Middle frontal gyrus (tissue), 1 donor: ENCODE data around the gene VEGFA.

Source experiments
- DNase-seq: peaks from one replicate; pipeline ENCODE4 v3.0.0-alpha.2; 2015; ENCODE audit warnings: low spot score; ENCODE audit errors: extremely low spot score

Gene VEGFA

DNA sequence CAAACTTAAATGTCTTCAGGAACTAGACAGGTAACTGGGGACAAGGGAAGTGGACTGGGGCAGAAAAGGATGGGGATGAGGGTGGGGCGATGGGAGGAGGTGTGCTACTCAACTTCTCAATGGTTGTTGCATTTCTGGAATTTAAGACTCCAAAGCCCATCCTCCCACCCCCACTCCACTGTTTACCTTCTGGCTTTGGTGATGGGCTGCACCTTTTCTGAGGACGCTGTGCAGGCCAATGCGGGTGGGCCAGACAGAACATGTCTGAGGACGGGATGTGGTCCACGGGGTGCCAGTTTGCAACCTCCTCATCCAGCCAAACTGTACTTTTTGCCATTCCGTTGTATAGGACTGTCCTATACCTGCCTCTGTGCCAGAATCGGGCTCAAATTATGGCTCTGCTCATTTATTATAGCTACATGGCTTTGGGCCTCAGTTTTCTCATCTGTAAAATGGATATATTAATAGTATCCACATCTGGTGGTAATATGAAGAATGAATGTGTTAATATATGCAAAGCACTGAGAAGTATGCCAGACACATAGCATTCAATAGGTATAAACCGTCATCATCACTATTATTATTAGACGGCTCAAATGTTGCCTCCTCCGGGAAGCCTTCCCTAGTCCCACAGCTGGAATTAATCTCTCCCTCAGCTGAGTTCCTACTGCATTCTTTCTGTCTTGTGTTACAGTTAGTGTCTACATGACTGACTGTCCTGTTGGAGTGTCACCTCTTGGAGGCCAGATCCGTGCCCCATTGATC lies 31.0 kb upstream of the VEGFA start:
- no peak for DNase-seq

DNA sequence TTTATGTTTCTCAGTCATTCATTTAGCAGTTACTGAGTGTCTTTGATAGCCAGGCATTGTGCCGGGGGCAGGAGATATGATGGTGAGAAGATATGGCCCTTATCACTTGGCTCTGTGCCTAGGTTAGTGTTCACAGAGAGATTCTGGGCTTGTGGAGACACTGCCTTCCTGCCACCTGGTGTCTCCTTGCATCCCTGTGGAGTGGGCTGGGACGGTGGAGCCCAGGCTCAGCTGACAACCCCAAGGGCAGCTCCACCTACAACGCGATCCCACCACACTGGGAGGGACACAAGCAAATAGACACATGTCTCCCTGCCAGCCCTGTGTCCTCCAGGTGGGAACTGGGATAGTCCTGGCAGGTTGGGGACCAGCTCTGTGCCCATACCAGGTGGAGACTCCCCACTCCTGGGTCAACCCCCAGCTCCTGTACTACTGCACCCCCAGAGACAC lies 30.3 kb upstream of the VEGFA start:
- DNase-seq = no peak

DNA sequence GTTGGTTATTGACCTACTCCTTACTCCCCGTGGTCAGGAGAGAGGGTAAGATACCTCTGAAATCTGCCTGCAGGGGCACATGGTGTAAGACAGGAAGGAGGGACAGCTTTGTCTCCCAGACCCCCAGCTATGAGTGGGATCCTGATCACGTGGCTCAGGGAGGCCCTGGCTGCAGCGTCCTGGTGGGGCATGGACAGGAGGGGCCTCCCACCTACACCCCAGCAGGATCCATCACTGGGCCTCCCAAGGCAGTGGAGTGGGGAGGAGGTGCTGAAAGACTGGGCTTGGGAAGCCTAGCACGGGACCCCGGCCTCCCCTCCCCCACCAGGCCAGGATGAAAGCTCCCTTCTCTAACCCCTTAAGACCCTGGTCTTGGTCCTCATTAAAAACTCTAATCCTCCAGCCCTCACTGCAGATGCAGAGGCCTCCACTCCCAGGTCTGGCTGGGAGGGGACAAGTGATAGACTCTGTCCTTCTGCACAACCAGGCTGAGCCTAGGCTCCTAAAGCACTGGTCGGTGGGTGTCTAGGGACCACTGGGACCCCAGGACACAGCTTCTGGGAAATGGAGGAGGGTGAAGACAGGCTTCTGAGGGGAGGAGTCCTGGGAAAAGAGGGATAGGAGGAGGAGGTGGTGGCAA lies 29.6 kb upstream of the VEGFA start:
- no peak for DNase-seq

DNA sequence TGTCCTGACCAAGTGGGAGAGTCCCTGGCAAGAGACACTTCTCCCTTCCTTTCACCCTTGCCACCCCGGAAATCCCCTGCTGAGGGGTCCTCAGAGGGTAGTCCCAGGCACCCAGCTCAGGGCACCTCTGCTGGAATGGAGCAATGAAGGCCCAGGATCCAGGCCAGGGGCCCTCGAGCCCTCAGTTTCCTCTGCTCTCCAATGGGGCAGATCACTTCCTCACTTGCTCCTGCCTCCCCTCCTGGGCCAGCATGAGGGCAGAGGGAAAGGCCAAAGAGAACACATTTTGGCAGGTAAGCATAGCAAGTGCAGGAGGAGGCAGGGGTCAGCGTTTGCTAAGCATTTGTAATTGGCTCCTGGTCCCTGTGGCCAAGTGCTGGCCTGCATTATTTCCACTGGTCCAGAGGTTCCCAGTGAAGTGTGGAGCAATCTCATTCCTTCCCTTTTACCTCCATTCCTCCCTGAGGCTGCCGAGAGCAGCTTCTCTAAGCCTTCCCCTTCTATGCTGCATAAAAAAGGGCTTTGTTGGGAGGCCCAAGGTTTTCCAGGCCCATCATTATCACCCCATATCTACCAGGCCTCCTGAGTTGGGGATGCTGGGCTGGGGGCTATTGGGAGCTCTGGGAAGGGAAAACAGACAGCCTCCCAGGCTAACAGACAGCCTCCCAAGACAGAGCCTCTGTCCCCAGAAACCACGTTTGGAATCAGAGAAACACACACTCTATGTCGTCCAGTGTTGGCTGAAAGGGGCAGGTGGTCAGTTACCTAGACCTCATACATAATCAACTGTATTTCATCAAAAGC lies 28.8 kb upstream of the VEGFA start:
- no peak for DNase-seq

DNA sequence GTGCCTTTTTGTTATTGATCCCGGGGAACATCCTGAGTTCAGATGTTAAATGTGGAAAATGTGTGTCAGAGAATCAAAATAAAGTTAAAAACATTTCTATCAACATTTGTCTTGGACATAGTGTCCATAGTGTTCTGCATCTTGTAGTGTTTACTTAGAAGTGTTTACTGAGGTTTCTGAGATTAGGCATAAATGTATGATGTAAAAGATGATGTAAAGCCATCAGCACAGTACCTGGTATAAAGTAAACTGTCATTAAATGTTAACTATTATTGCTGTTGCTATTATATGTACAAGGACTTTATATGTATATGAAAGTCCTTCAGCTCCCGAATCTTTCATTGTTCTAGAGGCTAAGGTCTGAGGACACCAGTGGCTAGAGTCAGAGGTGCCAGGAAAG lies 28.2 kb upstream of the VEGFA start:
- no peak for DNase-seq

DNA sequence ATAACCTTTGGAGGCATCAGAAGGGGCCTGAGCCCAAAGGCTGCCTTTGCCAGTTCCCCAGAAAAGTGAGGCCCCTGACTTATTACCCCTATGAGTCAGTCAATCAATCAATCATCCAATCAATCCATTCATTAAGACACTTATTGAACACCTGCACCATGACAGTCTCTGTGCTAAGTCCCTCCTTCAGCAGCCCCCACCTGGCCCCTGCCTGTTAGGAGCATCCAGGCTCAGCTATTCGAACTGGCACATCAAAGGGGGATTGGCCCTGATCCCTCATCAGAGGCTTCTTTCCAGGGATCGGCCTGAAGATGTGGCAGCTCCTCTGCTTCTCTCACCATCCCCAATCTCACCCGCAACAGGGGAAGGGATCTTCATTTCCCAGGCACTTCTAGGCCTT lies 27.7 kb upstream of the VEGFA start:
- DNase-seq = no peak

DNA sequence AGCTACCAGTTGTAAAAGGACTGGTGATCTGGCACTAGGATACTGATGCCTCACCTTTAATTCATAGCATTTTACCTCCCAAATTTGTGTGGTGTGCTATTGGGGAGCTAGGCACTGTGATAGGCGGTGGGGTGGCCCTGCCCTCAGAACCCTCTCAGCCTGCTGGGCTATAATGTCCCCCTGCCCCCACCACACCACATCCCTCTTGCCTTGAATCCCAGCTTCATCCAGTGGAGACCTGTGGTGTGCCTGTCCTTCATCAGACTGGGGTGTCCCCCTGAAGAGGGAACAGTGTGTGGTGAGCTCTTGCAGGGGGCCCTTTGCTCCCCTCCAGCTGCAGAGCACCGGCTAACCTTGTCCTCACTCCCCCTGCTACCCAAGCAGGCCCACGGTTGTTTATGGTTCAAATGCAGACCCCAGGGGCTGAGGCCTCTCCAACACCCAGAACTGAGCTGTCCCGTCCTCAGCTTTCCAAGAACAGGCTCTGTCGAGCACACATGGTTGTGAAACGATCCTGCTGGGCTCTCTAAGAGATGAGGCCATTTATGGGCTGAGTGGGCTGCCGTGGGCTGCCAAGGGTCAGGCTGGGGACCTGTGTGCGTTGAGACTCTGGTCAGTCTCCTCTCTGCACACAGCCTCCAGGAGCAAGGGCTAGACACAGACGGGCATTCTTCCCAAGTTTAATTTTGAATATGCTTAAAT lies 26.9 kb upstream of the VEGFA start:
- DNase-seq = no peak

DNA sequence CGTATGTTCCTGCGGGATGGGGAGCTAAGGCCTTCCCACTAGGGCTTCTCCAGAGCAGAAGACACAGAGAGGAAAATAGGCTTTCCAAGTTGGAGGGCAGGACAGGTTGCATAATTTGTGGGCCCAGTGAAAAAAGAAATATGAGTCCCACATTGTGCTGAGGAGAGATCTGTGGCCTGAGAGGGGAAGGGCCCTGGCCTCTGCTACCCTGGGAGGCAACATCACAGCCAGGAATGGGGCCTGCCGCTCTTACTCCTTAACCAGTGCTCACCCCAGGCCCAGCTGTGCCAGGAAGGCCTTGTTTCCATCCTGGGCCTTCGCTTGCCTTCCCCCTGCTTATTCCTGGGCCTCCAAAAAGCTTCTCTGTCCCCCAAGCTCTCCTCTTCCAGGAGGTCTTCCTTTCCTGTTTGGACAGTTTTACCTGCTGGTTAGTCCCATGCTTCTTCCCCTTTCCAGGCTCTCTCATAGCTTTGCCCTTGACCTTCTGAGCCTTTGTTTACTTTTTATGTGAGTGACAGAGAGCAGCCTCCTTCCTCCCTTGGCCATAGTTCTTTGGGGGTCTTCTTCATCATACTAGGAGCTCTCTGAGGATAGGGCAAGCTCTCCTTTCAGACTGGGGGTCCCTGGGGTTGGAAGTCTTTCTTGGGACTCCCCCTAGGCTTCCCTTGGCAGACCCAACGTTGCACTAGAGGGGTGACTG lies 26.2 kb upstream of the VEGFA start:
- DNase-seq = no peak

DNA sequence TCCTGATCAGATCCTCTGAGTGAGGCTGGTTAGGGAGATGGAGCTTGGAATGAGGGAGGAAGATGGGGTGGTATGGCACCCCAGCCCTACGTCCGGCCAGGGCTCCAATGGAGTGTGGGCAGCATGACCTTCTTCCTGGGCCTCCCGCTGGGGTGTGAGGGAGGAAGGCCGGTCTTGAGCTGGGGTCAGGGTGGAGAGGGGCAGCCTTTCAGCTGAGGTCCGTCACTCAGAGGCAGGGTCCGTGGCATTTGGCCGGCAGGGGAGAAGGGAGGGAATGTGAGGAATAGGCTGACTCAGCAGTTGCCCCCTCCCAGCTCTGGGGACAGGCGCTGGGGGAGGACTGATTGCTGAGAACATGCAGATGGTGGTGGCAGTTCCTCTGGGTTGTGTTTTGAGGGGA lies 25.5 kb upstream of the VEGFA start:
- no peak for DNase-seq

DNA sequence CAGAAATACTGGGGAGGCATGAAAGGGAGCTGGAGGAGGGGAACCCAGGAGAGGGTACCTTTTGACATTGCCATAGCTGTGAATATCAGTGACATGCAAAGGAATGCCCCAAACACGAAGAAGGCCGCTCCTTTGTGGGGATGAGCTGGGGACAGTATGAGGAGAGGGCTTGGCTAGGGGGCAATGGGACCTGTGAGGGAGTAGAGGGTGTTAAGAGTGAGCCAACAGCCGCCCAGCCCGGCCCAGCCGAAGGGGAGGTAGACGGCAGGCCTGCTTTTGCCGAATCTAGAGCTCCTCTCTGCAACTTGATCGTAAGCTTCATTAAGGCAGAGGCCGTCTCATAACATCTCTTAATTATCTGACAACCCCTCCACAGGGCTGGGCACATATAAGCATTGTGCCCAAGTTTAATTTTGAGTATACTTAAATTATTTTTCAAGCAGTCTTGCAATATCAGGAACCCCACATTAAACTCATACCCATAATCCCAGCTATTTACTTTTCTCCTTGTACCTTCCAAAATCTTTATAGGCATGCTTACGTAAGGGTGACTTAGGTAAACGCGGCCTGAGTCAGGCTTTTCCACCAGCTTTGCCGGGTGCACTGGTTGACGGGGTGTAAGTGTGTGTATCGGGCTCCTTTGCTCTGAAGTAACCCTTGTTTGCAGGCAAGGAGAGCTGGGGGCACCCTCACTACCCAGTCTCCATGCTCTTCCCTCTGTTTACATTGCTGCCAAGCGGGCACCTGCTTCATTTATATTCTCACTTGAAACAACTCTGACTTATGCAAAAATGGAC lies 24.9 kb upstream of the VEGFA start:
- no peak for DNase-seq

DNA sequence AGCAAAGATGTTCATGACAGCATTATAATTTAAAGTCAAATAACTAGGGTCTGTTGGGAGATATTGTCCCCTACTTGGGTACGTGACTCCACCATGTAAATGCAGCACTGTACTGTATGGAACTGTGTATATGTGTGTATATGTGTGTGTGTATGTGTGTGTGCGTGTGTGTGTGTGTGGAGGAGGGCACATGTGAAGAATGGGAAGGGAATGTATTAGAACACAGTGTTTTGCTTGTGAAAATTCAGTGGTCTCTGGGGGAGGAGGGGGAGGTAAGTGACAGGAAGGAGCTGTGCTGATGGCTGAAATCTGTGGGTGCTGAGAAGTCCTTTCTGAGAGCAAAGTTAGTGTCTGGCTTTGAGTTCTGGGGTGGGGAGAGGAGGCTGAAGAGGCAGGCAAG lies 23.9 kb upstream of the VEGFA start:
- DNase-seq = no peak

DNA sequence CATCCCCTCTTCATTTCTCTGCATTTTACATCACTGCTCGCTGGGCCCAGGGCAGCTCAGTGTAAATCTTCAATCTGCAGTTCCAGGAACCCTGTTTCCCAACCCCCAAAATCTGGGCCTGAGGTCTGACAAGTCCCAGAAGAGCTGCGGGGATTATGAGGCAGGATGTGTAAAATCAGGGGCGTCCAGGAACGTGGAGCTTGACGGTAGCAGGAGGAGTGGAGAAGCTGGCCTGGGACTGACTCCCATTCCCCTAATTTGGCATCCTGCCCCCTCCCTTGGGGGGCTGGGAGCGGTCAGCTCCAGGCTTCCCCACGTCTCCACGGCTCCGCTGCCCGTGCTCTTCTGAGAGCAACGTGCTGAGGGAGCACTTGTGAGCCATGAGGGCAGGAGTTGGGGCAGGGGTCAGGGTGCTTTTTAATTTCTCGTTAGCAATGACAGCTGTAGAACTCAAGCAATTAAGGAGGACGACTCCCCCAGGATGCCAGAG lies 23.4 kb upstream of the VEGFA start:
- DNase-seq = no peak

DNA sequence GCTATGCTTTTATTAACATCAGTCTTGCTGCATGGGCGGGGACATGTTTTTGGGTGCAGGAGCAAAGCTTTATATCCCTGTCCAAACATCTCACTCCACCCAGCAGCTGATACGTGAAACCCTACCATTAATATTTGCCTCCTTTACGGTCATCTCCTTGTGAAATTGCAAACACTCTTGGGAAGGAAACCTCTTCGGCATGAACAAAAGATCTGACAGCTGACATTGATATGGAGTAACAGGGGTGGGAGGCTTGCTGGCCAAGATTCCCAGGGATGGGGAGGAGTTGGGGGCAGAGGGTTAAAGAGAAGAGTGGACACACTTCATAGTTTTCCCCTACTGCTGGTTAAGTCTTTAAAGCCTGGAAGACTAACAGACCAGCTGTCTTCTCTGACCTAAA lies 22.2 kb upstream of the VEGFA start:
- DNase-seq = no peak

DNA sequence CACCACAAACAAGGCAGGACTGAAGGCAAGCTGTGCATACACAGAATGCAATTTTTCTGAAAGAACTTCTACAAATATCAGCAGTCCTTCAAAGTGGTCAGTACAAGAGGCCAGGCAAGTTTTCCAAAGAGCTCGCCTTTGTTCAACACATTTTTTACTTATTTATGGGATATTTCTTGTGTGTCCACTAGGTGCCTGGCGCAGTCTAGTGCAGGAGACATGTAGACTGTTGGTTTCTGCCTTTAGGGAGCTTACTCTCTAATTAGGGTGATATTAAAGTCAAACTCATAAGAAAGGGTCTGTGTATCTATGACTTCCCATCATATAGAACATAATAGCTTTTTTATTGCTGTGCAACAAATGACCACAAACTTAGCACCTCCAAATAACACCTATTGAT lies 21.2 kb upstream of the VEGFA start:
- DNase-seq = no peak

DNA sequence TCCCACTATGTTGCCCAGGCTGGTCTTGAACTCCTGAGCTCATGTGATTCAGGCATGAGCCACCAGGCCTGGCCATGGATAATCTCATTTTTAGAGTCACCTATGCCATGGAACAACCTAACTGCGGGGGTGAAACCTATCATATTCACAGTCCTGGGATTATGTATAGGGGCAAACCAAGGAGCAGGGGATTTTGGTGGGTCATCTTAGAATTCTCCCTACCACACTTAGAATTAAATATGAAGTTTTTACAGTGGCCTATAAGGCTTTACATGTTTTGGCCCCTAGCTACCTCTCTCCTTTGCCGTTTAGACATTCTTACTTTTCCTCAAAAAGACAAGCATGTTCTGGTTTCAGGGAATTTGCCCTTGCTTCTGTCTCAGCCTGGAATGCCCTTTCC lies 20.6 kb upstream of the VEGFA start:
- DNase-seq = no peak

DNA sequence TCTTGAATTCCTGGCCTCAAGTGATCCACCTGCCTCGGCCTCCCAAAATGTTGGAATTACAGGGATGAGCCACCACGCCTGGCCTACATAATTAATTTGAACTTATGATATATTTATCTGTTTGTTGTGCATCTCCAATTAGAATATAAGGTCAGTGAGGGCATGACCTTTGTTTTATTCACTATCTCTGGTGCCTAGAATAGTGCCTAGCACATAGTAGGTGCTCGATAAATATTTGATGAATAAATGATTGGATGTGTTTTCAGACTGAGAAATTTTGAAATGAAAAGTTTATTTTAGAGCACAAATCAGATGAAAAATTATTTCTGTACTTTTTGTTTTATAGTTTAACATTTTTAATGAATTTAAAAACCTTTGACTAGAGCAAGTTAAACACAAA lies 19.4 kb upstream of the VEGFA start:
- no peak for DNase-seq

DNA sequence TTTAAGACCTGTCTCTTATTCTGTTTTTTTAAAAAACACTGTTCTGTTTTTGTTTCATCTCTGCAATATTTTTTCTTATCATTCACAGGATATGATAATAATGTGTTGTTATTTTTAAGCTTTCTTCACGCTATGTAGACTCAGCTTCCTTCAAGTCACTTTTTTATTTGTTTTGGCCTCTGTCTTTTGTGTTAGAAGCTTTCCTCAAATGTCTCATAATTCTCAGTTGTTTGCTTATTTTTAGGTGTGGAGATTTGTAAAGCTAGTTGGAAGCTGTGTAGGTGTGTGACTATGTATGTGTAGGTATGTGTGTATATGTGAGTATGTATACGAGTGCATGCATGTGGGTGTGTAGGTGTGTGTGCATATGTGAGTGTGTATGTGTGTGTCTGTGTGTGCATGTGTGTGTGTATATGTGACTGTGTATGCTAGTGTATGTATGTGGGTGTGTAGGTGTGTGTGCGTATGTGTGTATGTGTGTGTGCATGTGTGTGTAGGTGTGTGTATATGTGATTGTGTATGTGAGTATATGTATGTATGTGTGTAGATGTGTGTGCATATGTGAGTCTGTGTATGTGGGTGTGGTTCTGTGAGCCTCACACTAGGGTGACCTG lies 16.3 kb upstream of the VEGFA start:
- no peak for DNase-seq

DNA sequence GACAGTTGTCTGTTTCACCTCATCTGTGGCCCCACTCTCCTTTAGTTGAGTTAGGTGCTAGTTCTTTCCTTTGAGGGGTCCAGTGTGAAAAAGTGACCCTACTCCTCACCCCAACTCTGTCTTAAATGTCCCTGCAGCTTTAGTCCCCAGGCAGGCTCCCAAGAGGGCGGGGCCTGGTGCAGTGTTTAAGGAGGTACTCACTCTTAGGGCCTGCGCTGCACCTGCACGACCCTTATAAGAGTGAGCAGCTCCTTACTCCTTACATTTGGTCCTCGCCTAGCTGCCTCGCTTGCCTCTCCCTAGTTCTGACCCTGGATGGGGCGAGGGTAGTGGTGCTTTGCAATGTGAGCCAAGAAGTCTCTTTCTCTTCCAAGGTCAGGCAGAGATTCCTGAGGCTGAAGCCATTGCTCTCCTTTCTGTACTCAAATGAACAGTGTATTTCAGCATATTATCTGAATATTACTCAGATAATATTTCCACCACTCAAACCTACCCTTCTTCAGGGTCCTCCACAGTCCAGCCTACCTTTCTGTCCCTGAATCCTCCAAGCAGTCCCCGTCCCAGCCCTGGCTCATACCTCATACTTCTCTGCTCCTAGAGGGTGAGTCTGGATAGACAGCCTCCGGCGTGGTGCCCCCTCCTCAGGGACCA lies 11.9 kb upstream of the VEGFA start:
- no peak for DNase-seq

DNA sequence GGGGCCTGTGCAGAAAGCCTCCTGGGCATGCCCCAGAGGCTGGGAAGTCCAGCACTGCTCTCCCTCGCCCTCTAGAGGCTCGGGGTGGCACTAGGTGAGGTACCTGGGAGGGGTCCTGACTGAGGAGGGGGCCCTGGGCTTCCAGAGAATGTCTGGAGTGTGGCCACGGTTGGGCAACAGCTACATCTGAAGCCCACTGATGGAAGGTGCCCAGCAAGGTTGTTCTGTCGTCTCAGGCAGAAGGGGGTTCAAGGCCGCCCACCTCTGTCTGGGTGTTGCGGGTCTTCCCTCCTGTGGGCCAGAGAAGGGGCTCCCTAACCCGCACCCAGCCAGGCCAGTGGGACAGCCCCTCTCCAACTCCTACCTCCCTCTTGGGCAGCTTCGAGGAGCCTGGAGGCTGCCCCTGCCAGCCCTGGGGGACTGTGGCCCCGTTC lies 11.4 kb upstream of the VEGFA start:
- DNase-seq = no peak
